ENCODE measurements around the gene SERINC2. TPM values are rescaled to one million over a fixed set of nuclear protein-coding genes. Genes with fewer than 3 reads are reported as not detected.
"Not testable (repeated sequence)": the region's sequence is repeated elsewhere in the genome, so short reads cannot be mapped to it uniquely, and the experiment has no call there.

SERINC2 gene
- total and polyA plus RNA-seq, 4 donors, result 4.9 to 66.4 (median 38.7) TPM

DNA sequence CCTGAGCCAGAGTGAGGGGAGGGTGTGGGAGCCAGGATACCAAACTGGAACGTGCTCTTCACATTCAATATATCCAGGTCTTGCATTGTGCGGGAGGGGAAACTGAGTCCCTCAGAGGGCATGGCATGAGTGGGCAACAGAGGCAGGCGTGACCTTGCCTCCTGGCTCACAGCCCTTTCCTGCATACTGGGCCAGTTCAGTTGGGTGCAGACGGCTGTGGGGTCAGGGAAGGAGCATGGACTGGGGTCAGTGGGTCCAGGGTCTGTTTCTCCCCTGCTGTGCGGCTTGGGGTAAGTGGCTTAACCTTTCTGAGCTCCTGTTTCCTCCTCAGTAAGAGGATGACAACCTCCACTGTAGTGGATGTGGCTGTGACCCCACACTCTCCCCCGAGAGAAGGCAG lies 16.6 kb downstream of the SERINC2 start:
- TF ChIP-seq GABPA (IDR thresholded peaks at IDR 0.05 in 1 of 2, conservative IDR thresholded peaks at IDR 0.05 in 1 of 2), result no peak
- no peak for TF ChIP-seq YY1 (IDR thresholded peaks at IDR 0.05)
- TF ChIP-seq NR2F2 (IDR thresholded peaks at IDR 0.05), result no peak
- TF ChIP-seq HNF4A (conservative IDR thresholded peaks at IDR 0.05), result no peak
- TF ChIP-seq JUND (IDR thresholded peaks at IDR 0.05), result no peak
- TF ChIP-seq HNF4G (IDR thresholded peaks at IDR 0.05), result no peak
- no peak for TF ChIP-seq SP1 (IDR thresholded peaks at IDR 0.05)
- TF ChIP-seq, protein P1, sequence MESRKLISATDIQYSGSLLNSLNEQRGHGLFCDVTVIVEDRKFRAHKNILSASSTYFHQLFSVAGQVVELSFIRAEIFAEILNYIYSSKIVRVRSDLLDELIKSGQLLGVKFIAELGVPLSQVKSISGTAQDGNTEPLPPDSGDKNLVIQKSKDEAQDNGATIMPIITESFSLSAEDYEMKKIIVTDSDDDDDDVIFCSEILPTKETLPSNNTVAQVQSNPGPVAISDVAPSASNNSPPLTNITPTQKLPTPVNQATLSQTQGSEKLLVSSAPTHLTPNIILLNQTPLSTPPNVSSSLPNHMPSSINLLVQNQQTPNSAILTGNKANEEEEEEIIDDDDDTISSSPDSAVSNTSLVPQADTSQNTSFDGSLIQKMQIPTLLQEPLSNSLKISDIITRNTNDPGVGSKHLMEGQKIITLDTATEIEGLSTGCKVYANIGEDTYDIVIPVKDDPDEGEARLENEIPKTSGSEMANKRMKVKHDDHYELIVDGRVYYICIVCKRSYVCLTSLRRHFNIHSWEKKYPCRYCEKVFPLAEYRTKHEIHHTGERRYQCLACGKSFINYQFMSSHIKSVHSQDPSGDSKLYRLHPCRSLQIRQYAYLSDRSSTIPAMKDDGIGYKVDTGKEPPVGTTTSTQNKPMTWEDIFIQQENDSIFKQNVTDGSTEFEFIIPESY (IDR thresholded peaks at IDR 0.05), result no peak
- DNase-seq (ENCODE audit: low spot score), result no peak
- Histone ChIP-seq H3K9ac (ENCODE audit: low read depth in 1 of 2, low read length in 2 of 2) (no peak overlapping the region), H3K36me3 (ENCODE audit: control insufficient read depth in 4 of 4, insufficient read depth in 3 of 4, low read depth in 1 of 4, low read length in 3 of 4) (peaks cover 0 to 27% (median 5%) of the 10 kb centered on the region in 4 donors), H3K27ac (ENCODE audit: low read depth in 1 of 2, low read length in 2 of 2) (no peak overlapping the region), H3K4me3 (ENCODE audit: low read depth in 1 of 3, low read length in 3 of 3) (no peak overlapping the region), H3K4me1 (ENCODE audit: control insufficient read depth in 4 of 4, insufficient read depth in 4 of 4, low read length in 3 of 4) (peaks cover 0 to 5% (median 1%) of the 10 kb centered on the region in 4 donors), H3K9me3 (ENCODE audit: control insufficient read depth in 4 of 4, low read length in 3 of 4) (no peaks in the 10 kb centered on the region), H3K27me3 (ENCODE audit: control insufficient read depth in 4 of 4, insufficient read depth in 4 of 4, low read length in 3 of 4) (no peaks in the 10 kb centered on the region)
- WGBS, result 89% methylated on average over 6 of the region's 6 CpGs

DNA sequence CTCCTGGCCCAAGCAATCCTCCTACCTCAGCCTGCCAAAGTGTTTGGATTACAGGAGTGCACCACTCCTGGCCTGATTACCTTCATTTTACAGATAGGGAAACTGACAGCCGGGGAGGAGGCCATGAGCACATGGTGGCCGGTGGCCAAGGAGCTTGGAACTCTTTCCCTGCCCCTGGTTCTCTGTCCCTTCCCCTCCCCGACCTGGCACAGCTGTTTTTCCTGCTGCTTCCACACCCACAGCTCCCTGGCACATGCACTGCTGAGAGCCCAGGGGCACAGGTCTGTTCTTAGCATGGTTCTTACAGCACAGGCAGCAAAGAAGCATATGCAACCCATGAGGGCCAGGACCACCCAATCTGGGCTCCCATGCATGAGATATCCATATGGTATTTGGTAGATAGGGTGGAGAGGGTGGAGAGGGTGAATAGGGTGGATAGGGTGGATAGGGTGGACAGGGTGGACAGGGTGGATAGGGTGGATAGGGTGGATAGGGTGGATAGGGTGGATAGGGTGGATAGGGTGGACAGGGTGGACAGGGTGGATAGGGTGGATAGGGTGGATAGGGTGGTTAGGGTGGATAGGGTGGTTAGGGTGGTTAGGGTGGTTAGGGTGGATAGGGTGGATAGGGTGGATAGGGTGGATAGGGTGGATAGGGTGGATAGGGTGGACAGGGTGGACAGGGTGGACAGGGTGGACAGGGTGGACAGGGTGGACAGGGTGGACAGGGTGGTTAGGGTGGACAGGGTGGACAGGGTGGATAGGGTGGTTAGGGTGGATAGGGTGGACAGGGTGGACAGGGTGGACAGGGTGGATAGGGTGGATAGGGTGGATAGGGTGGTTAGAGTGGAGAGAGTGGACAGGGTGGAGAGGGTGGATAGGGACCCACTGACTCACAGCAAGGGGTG lies 18.6 kb downstream of the SERINC2 start:
- not testable (repeated sequence) for H3K9me3 ChIP-seq (ENCODE audit: control insufficient read depth in 4 of 4, low read length in 3 of 4)

DNA sequence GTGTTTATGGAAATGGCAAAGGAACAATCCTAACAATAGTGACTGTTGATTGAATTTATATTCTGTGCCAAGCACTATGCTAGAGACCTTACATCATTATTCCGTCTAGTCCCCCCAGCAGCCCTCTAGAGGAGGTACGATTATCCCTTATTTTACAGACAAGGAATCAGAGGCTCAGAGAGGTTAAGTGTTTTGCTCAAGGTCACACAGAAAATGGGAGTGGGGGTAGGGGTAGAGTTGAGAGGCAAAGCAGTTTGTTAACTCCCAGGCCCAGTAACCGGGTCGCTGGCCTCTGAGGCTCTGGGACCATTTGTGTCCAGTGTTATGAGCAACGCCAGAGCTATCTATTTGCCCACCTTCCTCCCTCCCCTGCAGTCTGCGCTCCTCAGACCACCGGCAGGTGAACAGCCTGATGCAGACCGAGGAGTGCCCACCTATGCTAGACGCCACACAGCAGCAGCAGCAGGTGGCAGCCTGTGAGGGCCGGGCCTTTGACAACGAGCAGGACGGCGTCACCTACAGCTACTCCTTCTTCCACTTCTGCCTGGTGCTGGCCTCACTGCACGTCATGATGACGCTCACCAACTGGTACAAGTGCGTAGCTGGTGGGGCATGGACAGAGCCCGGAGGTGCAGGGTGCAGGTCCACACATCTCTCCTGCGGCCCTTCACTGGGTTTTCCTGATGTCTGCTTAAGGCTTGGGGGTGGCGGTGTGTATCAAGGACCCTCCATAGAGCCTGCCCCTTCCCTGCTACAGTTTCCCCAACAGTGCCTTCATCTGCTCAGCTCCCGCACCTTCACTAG lies 19.8 kb downstream of the SERINC2 start:
- 95% methylated on average over 20 of the region's 20 CpGs for whole genome bisulfite sequencing
- Histone ChIP-seq H3K9me3 (ENCODE audit: control insufficient read depth in 4 of 4, low read length in 3 of 4) (no peaks in the 10 kb centered on the region), H3K4me1 (ENCODE audit: control insufficient read depth in 4 of 4, insufficient read depth in 4 of 4, low read length in 3 of 4) (peaks cover 0 to 5% (median 1%) of the 10 kb centered on the region in 4 donors), H3K4me3 (ENCODE audit: low read depth in 1 of 3, low read length in 3 of 3) (no peak overlapping the region), H3K27me3 (ENCODE audit: control insufficient read depth in 4 of 4, insufficient read depth in 4 of 4, low read length in 3 of 4) (no peaks in the 10 kb centered on the region), H3K27ac (ENCODE audit: low read depth in 1 of 2, low read length in 2 of 2) (no peak overlapping the region), H3K36me3 (ENCODE audit: control insufficient read depth in 4 of 4, insufficient read depth in 3 of 4, low read depth in 1 of 4, low read length in 3 of 4) (peaks cover 0 to 15% (median 2%) of the 10 kb centered on the region in 4 donors), H3K9ac (ENCODE audit: low read depth in 1 of 2, low read length in 2 of 2) (no peak overlapping the region)
- DNase-seq (ENCODE audit: low spot score), result peak; percentile 32
- TF ChIP-seq FOXA1 (IDR thresholded peaks at IDR 0.05) (no peak), YY1 (IDR thresholded peaks at IDR 0.05) (no peak), HNF4G (IDR thresholded peaks at IDR 0.05) (no peak), JUND (IDR thresholded peaks at IDR 0.05) (no peak)

More for the DNA sequence above, 18.6 kb downstream of the SERINC2 start:
- not testable (repeated sequence) for H3K27me3 ChIP-seq (ENCODE audit: control insufficient read depth in 4 of 4, insufficient read depth in 4 of 4, low read length in 3 of 4); DNase-seq (ENCODE audit: low spot score); H3K27ac ChIP-seq (ENCODE audit: low read depth in 1 of 2, low read length in 2 of 2); H3K4me3 ChIP-seq (ENCODE audit: low read depth in 1 of 3, low read length in 3 of 3); H3K4me1 ChIP-seq (ENCODE audit: control insufficient read depth in 4 of 4, insufficient read depth in 4 of 4, low read length in 3 of 4); H3K9ac ChIP-seq (ENCODE audit: low read depth in 1 of 2, low read length in 2 of 2)
- 58% methylated on average over 3 of the region's 3 CpGs for WGBS
- peaks cover 0 to 23% (median 5%) of the 10 kb centered on the region in 4 donors for H3K36me3 ChIP-seq (ENCODE audit: control insufficient read depth in 4 of 4, insufficient read depth in 3 of 4, low read depth in 1 of 4, low read length in 3 of 4)

Measured in liver (tissue), 9 donors.